ENCODE results near the gene TPRX2.
"Not testable (repeated sequence)": the region's sequence is repeated elsewhere in the genome, so short reads cannot be mapped to it uniquely, and the experiment has no call there.

TPRX2 gene

DNA sequence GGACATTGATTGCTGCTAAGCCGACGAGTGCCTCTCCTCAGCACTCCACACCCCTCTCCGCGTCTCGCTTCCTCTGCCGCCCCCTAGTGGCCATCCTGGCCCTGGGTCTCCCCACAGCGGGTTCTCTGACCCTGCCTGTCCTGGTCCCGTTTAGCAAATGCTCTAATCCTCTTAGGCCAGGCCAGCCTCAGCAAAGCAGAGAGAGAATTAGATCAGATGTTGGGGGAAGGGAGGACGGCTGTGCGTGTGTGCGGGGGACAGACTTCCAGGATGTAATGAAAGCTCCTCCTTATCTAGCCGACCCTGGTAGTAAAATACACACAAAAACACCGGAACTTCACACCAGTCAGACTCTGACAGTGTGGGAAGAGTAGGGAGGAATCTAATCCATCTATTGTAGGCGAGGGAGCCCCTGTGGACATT lies 4.5 kb downstream of the TPRX2 start:
- peak; percentile 74 for DNase-seq

GRCh38 chr19:47865166-47865565 lies 6.1 kb downstream of the TPRX2 start:
- DNase-seq: no peak

DNA sequence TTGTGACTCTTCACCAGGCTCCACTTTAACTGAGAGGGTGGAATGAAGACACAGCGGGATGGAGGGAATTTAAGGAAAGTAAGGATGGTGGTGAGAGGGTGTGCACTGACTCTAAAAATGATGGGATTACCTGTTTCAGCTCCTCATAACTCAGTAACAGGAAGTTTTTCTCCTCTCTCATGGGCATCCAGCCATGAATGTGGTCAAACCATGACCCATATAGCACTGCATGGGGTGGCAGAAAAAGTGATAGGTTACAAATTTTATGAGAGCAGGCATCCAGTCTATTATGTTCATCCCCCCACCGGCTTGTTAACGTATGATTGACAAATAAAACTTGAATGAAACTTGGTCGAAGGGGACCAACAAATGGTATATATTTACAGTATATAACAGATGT lies 19.9 kb downstream of the TPRX2 start:
- DNase-seq: no peak

DNA sequence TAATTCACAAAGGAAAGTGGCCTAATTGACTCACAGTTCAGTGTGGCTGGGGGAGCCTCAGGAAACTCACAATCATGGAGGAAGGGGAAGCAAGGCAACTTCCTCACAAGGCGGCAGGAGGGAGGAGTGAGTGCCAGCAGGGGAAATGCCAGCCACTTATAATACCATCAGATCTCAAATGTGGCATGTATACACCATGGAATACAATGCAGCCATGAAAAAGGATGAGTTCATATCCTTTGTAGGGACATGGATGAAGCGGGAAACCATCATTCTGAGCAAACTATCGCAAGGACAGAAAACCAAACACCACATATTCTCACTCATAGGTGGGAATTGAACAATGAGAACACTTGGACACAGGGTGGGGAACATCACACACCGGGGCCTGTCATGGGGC lies 20.4 kb downstream of the TPRX2 start:
- DNase-seq: not testable (repeated sequence)

DNA sequence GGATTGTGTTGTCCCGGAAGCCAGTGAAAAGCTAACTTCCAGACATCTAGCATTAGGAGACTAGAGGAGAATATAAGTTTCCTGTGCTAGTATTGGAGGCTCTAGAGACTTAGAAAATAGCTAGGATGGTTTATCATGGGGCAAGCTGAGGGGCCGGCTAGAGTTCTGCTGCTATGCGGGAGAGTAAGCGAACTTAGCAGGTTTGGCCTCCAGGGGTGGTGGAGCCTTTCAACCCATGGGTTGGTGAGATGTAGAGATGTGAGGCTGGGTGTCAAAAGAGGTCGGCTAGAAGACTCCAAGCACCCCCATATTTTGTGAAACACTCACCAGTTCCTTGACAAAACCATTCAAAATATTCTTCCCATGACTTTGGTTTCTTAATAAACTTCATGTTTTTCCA lies 22.7 kb downstream of the TPRX2 start:
- no peak for DNase-seq

DNA sequence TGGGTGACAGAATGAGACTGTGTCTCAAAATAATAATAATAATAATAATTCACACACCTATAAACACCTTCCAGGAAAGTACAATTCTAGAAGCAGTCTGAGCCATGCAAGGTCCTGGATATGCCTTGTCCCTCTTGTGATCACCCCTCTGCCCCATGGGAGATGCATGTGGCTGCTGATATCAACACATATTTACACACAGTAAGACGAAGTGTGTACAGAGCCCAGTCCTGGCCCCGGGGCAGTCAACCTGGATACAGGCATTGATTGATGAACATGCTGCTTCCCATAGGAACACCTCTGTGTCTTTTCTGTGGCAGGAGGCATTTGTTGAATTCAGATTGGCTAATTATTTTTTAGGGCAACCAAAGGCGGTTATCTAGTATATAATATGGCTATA lies 23.9 kb downstream of the TPRX2 start:
- no peak for DNase-seq

DNA sequence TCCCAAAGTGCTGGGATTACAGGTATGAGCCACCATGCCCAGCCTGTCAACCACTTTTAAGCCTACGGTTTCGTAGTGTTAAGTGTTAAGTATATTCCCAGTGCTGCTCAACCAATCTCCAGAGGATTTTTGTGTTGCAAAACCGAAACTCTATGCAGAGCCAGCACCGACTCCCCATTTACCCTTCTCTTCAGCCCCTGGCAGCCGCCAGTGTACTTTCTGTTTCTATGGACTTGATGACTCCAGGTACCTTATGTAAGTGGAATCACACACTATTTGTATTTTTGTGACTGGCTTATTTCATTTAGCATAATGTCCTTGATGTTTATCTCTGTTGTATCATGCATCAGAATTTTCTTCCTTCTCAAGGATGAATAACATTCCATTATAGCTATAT lies 26.0 kb downstream of the TPRX2 start:
- no peak for DNase-seq

DNA sequence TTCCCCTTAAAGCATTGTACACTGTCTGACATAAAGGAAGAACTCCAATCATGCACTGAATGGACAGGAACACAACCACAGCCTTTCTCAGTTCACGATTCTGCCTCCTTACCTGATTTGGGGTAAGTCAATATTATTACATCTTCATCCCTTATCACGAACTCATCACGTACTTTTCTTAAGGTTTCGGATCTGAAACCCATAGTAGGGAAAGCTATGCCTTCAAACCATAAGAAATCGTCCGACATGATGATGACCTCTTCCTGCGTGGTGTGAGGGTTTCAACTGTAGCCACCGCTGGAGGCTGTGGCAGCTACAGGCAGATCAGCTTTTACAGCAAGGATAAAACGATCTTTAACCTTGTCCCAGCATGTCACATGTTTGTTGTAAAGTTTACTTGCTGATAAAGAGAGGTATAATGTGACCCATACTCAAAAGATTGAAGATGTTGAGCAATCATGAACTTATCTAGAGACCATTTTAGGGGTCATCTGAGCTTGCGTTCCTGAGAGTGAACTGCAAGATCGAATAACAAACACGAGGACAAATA lies 27.1 kb downstream of the TPRX2 start, which contains the start of gene SULT2A1:
Gene SULT2A1 (minus strand): TSS at position 306 of the 550 bp plus-strand sequence. CDS start 58 bp downstream, at position 248.
- DNase-seq: no peak

- no peak for DNase-seq
These were observed 32.0 kb downstream of the TPRX2 start for GRCh38 chr19:47890865-47891621.

DNA sequence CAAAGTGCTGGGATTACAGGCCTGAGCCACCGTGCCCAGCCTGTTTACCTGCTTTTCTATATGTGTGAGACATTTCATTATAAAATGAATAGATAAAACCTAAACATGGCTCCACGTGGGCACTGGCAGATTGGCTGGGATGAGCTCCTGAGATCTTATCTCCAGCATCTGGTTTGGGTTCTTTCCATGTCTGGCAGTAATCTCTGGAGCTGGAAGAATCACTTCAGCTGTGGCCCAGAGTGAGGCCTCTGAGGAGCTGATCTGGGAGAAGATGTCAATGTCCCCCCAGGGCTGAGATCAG lies 32.5 kb downstream of the TPRX2 start:
- no peak for DNase-seq

DNA sequence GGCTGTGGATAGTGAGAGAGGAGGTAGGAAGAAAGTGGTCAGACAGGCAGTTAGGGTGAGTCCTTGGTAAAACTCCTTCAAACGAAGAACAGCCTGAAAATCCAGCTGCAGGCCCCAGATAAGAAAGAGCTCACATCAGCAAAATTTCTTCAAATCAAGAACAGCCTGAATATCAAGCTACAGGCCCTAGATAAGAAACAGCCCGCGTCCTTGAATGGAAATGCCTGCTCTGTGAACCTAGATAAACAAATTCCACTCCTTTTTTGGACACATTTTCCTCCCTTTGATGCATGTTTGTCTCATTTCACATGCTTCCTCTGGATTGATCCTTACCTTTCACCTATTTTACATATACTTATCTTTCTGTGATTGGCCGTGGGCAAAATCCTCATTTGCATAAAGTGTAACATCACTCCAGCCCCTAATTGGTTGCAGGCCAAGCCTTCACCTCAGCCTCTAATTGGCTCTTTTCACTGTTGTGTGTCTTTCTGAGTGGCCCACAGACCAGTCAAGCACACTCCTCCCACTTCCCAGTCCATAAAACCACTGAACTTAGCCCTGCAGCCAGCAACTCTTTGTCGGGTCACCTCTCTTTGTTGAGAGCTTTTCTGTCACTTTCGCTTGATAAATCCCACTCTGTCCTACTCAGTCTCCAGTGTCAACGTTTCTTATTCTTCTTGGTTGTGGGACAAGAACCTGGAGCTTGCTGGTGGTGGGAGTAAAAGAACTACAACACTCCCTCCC lies 33.1 kb downstream of the TPRX2 start:
- DNase-seq: no peak

DNA sequence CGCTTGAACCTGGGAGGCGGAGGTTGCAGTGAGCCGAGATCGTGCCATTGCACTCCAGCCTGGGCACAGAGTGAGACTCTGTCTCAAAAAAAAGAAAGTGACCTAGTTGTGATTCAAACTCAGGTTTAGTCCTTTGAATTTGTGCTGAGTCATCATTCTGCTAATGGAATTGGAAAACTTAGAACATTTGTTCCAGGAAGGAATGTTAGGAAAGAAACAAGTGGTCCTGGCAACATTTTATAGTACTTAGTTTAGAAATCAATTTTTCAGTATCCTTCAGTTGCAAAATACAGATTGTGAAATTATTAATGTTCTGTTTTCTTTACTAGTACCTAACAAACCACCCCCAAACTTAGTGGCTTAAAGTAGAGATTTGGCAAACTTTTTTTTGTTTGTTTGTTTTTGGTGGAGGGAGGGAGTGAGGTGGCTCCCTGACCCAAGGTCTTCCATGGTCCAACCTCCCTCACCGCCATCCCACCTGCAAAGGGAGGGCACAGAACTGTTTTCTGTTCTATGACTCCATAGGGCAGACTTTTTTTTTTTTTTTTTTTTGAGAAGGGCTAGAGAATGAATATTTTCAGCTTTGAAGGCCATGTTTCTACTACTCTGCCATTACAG lies 36.2 kb downstream of the TPRX2 start:
- DNase-seq: no peak

DNA sequence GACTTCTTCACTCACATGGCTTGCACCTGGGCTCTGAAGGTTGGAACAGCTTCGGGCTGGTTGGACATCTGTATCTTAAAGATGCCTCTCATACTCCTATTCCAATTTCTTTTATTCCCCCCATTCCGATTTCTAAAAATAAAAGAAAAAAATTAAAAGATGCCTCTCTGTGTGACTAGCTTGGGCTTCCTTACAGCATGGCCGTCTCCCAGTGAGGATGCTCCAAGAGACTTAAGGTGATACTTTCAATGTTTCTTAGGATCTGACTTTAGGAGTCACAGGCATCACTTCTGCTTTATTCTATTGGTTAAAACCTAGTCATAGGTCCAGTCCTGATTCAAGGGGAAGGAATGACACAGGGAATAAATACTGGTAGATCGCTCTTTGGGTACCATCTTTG lies 37.0 kb downstream of the TPRX2 start:
- no peak for DNase-seq

- DNase-seq: no peak
These were observed 37.7 kb downstream of the TPRX2 start for GRCh38 chr19:47896773-47897172.

GRCh38 chr19:47897861-47898260 lies 38.8 kb downstream of the TPRX2 start:
- DNase-seq: no peak

GRCh38 chr19:47899335-47899734 lies 40.3 kb downstream of the TPRX2 start:
- DNase-seq: no peak

DNA sequence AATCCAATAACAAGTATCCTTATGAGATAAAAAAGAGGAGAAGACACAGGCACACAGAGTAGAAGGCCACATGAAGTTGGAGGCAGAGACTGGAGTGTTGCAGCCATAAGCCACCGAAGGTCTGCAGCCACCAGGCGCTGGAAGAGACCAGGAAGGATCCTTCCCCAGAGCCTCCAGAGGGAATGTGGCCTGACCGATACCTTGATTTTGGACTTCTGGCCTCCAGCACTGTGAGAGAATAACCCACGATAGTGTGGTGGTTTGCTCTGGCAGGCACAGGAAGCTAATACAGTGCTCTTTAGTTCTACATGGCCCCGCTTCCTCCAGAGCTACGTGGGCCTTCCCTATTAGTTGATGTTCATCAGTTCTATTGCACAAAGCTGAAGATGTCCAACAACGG lies 42.3 kb downstream of the TPRX2 start:
- DNase-seq: no peak

- peak; percentile 83 for DNase-seq
These were observed 50.3 kb downstream of the TPRX2 start for GRCh38 chr19:47909350-47909749.

GRCh38 chr19:47910191-47910590 lies 51.2 kb downstream of the TPRX2 start:
- not testable (repeated sequence) for DNase-seq
